GM12892 (cell line): ENCODE measurements around the gene RIOK3.

Experiments used
- POLR2A ChIP-seq: IDR thresholded peaks from 2 replicates; pipeline ENCODE4 v1.6.1; 2011; ENCODE audit warnings: low read depth, low read length, control low read depth
- POLR2AphosphoS5 ChIP-seq: IDR thresholded peaks from 2 replicates; pipeline ENCODE4 v1.6.1; 2011; ENCODE audit warnings: low read depth, low read length, control low read depth
- TAF1 ChIP-seq: IDR thresholded peaks from 2 replicates; pipeline ENCODE4 v1.6.1; 2011; ENCODE audit warnings: low read depth, mild to moderate bottlenecking, control low read depth, low read length, borderline replicate concordance

DNA sequence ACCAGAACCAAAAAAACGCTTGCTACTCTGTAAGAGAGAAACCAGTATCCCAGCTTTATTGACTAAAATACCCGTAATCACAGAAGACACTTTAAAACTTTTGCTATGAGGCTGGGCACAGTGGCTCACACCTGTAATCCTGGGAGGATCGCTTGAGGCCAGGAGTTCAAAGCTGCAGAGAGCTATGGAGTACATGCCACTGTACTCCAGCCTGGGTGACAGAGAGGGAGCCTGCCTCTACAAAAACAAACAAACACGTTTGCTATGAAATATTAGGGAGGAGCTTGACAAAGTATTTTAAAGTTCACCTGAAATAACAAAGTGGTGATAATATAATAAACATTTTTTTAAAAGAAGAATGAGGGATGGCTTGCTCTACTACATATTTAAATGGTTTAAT lies 28.5 kb upstream of the RIOK3 start:
- TF ChIP-seq POLR2A (no peak), POLR2AphosphoS5 (no peak), TAF1 (no peak)
